Raji (cell line): Measurements from ENCODE around the gene GRM5.
"Not testable (repeated sequence)": the region's sequence is repeated elsewhere in the genome, so short reads cannot be mapped to it uniquely, and the experiment has no call there.

ENCODE experiments used
- POLR2A ChIP-seq: IDR thresholded peaks from 2 replicates; pipeline ENCODE4 v1.6.1; 2011; ENCODE audit warnings: low read depth, low read length, control low read depth; ENCODE audit not compliant: insufficient read depth

GRM5 gene

DNA sequence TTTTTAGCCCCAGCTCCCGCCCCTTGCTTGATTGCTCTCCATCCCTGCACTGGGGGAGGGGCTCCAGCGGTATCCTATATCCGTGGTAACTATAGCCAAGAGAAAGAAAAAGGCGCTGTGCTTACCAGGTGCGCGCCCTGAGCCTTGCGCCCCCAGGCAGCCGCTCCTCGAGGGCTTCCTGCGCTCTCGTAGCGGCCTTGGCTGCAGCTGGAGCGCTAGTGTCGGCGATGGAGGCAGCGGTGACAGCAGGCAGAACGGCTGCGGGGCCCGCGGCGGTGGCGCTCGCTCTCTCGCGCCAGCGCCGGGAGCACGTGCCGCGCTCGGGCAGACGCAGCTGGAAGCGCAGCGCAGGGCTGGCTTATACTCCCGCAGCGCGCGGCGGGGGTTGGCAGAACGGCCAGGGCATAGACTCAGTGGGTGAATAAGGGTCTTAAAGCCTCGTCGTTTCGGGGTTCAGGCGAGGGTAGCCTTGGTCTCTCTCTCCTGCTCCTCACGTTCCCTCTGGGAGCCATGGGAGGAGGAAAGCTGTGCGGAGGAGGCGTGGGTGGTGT lies at the start of gene GRM5:
TSS of gene GRM5 (minus strand) at position 332 of the 551 bp plus-strand sequence. CDS start 18,110 bp downstream, outside the sequence.
- TF ChIP-seq POLR2A = not testable (repeated sequence)

DNA sequence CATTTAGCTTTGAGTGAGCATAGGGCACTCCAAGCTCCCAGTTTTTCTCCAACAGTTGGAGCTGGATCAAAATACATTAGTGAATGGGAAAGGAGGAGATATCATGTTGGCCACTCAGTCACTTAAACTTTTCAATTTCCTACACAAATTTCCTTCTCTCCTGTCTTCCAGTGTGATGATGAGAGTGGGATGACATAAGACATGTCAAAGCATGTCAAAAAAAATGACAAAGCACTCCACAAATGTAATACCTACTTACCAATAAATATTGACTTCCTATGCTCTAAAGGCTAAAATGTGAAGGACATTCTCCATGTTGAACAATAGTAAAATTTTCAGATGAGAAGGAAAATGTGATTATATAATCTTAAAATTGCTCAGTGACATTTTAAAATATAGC lies 1.5 kb upstream of the GRM5 start:
- no peak for TF ChIP-seq POLR2A

DNA sequence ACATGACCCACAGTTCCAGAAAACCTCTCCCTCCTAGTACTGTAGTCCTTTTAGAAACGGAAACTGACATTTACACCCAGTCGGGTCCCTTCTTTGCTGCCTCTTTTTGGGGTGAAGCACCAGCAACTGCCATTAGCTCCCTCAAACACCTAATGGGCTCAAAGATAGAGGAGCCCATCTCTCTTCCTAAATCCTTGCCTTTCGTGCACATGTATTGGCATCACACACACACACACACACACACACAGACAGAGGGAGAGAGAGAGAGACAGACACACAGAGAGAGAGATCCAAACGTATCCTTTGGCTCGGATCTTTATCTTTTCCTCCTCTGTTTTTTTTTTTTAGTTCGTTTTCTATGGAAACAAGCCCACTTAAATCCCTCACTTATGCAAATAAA lies 716 bp downstream of the GRM5 start:
- no peak for TF ChIP-seq POLR2A

DNA sequence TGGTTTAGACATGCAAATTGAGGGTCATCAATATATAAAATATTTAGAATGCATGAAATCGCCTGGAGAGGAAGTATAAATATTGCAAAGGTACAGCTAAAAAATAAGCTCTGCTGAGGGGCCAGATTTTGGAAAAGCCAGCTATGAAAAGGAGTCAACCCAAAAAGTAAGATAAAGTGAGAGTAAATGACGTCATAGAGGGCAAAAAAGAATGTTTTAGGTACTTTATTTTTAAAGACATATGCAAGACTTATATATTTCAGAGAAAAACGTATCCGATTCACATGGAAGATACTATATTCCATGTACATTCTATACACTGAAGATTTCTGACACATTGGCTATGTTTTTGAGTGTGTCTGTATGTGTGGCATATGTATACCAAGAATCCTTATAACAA lies 13.6 kb downstream of the GRM5 start:
- no peak for TF ChIP-seq POLR2A

DNA sequence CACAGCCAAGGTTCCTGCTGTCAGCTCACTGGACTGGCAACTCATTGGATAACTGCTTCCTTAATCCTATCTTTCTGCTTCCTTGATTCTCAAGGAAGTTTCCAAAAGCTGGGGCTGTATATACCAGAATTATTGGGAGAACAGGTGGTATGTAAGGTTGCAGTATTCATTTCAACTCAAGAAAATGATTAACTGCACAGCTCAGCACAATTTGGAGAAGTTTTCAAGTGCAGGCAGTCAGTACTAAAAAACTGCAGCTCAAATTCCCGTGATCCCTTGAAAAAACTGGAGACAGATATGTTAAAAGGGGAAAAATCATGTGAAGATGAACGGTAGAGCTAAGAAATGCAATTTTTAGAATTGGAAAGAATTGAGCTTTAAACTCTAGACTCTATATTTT lies 44.4 kb downstream of the GRM5 start:
- no peak for TF ChIP-seq POLR2A

DNA sequence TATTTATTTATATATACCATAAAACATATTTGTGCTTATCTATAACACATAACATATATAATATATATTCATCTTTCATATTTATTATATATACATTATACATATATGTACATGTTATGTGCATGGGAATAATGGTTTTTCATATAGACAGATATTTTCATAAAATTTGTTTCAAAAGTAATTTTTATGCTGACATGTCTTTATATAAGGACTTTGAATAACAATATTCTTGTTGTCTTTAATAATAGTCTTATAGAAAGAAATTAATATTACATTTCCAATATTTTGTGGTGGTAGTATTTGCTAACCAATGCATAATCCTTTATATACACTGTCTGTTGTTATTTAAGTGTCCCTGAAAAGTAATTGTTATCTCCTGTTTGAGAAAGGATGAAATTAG lies 49.6 kb downstream of the GRM5 start:
- no peak for TF ChIP-seq POLR2A

DNA sequence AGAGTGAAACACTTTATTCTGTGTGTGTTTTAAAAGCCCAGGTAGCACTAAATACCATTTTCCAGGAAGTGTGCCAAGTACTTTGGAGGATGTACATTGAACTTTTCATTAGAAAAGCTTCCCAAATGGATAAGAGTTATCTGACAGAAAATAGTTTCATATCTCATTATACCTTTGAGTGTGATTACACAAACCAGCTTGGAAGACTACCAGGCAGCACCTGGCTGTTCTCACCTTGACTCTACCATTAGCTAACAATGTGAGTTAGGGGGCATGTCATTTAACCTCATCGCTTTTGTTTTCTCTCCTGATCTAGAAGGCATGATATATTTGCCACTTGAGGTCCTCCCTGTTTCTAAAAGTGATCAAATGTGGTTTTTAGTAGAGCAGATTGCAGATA lies 50.2 kb downstream of the GRM5 start:
- no peak for TF ChIP-seq POLR2A

DNA sequence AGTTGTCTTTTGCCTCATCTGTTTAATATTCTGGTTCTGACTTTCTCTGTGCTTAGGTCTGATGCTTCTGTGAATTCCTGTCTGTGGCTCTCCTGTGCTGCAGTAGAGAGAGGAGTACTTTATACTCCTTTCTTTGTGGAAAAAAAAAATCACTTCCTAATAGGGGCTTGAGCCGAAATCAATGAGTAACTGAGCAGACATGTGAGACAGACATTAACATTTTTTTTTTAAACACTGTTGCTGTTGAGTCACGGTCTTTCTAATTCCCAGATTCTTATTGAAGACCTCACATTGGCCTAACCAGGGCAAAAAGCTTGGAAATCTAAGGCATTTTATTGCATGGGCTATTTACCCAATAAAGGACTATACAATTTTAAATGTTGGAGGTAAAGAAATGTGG lies 86.1 kb downstream of the GRM5 start:
- TF ChIP-seq POLR2A = no peak

DNA sequence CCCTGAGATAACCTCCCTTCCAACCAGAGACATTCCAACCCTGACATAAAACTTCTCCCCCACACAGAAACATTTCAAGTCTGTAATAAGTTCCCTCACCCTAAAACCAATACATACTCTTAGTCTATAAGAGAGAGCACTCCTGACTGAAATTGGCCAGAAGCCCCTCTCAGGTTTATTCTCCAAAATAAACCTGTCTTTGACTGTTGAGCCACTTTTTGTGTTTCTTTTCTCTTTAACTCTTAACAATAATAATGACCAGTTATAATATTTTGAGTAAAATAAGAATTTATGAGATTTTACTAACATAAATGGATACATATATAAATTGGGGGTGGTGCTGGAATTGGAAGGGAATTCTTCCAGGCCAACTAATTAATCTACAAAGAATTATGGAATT lies 93.6 kb downstream of the GRM5 start:
- TF ChIP-seq POLR2A = no peak

DNA sequence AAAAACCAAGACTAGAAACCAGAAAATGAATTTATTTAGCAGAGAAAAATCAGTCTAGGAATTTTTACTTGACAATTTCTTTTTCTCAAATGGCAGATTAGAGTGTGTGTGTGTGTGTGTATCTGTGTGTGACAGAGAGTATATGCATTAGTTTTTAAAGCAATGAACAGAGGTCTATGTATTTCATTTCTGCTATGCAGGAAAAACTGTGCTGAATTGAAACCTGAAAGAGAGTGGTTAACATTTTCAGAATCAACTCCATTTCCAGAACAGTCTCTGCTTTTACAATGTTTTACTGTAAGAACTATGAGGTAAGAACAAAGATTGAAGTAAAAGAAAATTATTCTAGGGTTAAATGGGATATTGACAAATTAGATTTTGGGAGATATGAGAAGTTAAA lies 114.8 kb downstream of the GRM5 start:
- no peak for TF ChIP-seq POLR2A

DNA sequence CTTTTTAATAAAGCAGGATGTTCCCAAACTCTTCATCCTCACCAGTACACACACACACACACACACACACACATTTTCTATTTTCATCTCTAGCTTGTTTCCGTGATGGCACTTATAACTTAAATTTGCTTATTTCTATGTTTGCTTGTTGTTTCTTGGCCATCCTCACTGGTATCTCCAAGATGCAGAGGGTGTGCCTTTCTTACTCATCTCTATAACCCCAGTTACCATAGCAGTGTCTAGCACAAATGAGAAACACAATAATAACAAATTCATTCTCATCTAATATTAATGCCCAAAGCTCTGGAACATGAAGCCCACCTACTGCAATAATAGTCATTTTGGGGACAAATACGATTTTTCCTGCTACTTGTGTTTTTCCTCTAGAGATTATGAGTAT lies 156.3 kb downstream of the GRM5 start:
- TF ChIP-seq POLR2A = no peak

DNA sequence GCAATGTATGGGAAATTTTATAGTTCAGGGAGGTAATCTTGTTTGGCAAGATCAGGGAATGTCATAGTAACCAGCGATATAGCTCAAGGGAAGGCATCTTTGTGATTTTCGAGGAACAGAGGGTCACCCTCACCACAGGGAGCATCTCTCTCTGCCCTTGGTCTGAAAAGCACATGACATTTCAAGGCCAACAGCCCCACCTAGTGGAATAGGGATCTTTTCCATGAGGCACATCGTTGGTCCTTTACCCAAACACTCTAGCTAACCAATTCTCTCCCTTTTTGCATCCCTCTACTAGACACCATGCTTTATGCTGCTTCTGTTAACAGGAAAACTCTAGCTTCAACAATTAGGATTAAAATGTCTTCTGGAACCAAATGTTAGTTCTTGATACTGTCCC lies 179.0 kb downstream of the GRM5 start:
- no peak for TF ChIP-seq POLR2A

DNA sequence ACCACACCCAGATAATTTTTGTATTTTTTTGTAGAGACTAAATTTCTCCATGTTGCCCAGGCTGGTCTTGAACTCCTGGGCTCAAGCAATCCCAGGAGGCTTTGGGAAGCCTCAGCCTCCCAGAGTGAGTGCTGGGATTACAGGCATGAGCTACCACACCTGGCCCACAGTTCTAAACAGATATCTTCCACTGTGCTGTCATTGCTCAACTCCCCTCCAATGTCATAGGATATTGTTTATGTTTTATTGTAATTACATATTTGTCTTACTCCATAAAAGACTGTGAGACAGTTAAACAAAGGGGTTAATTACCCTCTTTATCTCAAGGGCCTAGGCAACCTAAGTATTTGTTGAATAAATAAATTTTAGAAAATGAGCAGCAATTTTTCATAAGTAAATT lies 204.2 kb downstream of the GRM5 start:
- no peak for TF ChIP-seq POLR2A

DNA sequence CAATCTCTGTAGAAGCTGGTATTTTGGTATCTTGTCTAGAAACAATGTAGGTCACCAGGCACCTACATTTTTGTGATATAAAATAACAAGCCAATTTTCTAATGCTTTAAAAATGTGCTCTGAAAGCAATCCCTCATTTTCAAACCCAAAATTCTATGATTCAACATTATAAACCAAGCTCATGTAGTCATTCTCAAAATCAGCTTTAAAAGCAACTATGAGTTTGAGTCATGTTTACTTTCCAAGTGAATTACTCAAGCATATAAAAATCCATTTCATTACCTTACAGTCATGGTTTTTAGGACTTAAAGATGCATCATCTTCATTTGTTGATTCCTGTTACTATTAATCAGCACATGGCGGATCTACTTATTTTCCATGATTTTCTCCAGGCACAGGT lies 216.4 kb downstream of the GRM5 start:
- no peak for TF ChIP-seq POLR2A

DNA sequence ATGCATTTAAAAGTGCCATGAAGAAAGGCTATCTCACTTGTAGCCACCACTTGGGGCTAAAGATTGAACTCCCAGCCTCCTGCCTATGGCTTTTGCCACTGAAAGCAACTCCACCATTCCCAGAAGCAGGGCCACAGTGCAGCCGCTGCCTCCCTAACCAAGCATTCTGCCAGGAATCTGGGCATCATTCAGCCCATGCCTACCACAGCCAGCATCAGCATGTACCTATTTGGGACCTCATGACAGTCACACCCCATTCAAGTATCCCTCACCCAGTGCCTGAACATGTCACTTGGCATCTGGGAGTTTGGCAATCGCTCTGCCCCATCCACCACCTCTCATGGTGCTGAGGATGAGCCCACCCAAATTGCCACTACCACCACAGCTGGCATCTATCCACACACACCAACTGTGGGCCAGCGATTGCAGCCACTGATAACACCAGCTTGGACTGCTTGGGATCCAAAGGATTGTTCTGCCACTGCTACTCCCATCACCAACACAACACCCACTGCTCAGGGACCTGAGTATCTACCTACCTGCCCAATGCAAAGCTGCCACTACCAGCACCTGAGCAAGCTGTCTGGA lies 234.4 kb downstream of the GRM5 start:
- TF ChIP-seq POLR2A = no peak

DNA sequence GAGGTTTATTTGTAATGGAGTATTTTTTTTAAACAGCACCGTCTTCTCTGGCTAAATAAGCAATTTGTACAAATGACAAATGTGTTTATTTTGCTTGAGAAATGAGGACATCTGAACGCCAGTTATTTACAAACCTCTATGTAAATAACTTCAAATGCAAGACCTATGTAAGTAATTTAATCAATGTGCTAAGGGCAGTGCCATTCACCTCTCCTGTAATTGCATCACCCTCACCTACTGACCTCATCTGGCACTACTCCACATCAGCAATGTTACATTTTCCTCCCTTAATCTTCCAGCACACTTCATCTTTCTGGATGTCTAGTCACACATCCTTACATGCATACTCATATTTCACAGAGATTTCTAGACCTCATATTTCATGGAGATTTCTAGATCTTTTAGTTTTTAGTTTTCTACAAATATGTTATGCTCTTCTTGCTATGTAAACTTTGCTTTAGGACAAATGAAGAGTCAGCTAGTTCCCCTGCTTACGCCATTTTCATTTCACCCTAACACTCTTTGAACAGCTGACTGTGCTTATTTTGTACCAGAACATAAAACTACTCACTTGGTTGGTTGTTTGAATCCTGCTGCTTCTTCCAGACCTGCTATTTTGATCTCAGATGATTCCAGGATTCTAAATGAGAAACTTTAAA lies 238.6 kb downstream of the GRM5 start:
- no peak for TF ChIP-seq POLR2A

DNA sequence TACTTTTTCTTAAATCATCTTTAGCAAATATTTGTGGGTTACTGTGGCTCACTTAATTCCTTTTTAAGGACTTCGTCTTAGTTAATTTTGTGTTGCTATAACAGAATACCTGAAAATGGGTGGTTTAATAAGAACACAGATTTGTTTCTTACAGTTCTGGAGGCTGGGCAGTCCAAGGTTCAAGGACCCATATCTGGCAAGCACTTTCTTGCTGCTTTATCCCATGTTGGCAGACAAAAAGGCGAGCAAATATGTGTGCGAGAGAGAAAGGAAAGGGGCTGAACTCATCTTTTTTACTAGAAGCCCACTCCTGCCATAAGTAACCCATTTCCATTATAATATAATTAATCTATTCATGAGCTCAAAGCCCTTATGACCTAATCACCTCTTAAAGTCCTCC lies 246.2 kb downstream of the GRM5 start:
- TF ChIP-seq POLR2A = no peak

DNA sequence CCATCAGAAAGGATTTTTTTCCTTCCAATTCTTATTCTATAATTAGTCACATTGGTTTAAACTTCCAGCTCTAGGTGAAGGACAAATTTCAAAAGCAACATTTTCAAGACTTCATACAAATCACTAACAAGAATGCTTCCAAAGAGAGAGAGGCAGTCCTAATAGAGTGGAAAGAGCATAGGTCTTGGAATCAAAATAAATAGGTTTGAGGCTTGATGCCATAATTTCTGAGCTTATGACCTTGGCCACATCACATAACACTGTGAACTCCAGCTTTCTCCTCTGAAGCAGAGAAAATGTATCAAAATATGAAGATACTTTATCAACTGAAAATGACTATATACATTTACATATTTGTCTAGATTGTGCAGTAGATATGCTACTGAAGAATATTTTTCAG lies 246.8 kb downstream of the GRM5 start:
- no peak for TF ChIP-seq POLR2A

DNA sequence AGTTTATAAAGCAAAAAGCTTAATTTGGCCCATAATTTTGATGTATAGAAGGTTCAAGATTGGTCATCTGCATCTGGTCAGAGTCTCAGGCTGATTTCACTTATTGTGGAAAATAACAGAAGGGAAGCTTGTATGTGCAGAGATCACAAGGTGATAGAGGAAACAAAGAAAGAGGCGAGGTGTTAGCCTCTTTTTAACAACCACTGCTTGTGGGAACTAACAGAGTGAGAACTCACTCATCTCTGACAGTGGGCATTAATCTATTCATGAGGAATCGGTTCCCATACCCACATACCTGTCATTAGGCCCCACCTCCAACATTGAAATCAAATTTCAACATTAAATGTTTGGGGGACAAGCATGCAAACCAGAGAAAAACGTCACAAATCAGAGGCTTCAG lies 250.3 kb downstream of the GRM5 start:
- TF ChIP-seq POLR2A = no peak
